GM12892 (cell line): Measurements from ENCODE around the gene MED15.

Experiments used
- POLR2AphosphoS5 ChIP-seq: IDR thresholded peaks from 2 replicates; pipeline ENCODE4 v1.6.1; 2011; ENCODE audit warnings: low read depth, low read length, control low read depth
- TAF1 ChIP-seq: IDR thresholded peaks from 2 replicates; pipeline ENCODE4 v1.6.1; 2011; ENCODE audit warnings: low read depth, mild to moderate bottlenecking, control low read depth, low read length, borderline replicate concordance

DNA sequence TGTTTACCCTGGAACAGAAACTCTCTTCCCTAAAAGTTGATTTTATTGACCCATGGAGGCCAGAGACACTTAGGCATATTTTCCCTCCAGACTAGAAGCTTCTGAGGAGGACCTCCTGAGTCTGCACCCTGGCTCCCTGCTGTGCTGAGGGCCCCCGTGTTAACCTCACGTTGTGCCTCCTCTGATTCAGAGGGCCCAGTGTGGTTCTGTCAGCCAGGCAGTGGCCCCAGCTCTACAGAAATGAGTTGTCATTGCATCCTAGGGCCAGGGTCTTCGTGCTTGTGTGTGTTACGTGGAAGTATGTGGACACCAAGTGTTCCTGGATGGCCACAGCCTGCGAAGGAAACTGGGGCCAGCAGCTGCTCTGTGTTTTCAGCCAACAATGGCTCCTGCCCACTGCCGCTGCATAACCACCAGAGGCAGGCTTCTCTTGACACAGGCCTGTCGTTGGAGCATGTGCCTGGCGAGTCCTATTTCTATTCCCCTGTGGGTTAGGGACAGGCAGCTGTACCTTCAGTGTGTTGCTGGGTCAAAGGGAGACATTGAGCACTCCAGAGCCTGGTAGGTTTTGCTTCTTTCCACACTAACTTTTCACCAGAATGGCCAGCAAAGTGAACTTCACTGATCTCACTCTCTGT is 44.5 kb downstream of the MED15 start:
- TF ChIP-seq POLR2AphosphoS5 (no peak), TAF1 (no peak)
